Globus pallidus (tissue), 1 donor: ENCODE data around the gene ATG4C.

ENCODE experiments used
- DNase-seq: peaks from one replicate; pipeline ENCODE4 v3.0.0-alpha.2; 2015; ENCODE audit warnings: low spot score

Gene ATG4C

GRCh38 chr1:62840555-62840954 lies 56.6 kb downstream of the ATG4C start:
- DNase-seq, result no peak

DNA sequence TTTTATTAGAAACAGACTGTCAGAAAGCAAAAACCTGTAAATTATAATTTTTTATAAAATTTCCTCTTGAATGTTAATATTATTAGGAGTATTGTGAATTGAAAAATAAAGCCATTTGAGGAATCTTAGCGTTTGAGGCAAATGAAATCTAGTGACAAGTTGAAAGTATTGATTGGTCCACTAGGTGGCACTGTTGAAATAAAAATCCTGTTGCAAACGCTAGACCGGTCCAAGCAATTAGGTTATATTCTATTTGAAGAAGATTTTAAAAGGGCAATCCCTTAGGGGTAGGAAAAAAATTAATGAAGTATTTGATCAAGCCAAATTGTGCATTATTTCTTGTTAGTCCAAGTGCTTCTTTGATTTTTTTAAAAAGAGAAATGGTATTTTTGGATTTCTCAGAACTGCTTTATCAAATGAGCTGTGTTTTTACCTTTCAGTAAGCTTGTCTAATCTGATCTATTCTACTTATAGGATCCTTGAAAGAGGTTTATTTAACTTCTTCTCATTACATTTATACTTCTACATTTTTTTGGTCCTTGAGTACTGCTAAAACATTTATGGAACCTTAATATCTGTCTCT lies 57.7 kb downstream of the ATG4C start:
- peak; percentile 84 for DNase-seq

- DNase-seq, result no peak
Measured at GRCh38 chr1:62844030-62844429, 60.1 kb downstream of the ATG4C start.

DNA sequence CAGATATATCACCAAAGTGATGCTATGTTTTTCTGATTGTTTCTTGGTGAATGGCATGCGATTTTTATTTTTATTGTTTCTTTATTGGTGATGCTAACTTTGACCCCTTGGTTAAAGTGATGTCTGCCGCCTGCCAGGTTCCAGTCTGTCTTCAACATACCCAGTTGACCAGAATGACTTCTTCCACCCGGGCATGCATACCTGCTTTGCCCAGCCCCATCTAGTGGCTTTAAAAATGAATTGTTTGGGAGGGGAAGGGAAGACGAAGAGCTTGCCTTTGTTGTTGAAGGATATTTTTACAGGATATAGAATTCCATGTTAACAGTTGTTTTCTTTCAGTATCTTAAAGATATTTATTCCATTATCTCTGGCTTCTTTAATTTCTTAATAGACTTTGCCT lies 65.1 kb downstream of the ATG4C start:
- no peak for DNase-seq

- no peak for DNase-seq
Measured at GRCh38 chr1:62852253-62852652, 68.3 kb downstream of the ATG4C start.

- no peak for DNase-seq
Measured at GRCh38 chr1:62856960-62857359, 73.0 kb downstream of the ATG4C start.

GRCh38 chr1:62869217-62869754 lies 85.4 kb downstream of the ATG4C start:
- DNase-seq, result no peak

DNA sequence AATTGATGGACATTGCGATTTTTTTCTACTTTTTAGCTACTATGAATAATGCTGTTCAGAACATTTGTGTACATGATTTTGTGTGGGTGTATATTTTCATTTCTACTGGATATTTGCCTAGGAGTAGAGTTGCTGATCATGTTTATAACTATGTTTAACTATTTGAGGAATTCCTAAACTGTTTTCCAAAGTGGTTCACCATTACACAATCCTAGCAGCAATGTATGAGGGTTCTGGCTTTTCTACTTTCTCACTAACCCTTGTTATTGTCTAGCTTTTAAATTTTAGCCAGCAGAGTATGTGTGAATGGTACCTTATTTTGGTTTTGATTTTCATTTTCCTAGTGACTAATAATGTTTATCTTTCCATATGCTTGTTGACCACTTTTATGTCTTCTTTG lies 86.2 kb downstream of the ATG4C start:
- no peak for DNase-seq

DNA sequence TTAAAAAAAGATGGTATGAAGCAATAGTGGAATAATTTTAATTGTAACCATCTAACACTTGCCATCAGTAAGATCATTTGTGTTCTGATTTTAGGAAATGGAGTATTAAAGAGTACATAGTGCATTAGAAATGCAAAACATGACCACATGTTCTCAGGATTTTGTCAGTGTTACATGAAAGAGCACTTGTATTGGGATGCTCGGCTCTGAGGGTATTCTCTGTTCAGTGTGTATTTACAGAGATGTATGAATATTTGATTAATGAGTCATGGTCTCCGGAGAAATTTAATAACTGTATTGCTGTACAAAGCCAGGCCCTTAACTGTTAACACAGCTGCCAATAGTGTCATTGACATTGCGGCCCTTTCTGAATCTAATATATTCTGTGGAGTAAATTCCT lies 91.7 kb downstream of the ATG4C start:
- DNase-seq, result peak; percentile 47

- DNase-seq, result no peak
Measured at GRCh38 chr1:62876535-62876934, 92.6 kb downstream of the ATG4C start.

DNA sequence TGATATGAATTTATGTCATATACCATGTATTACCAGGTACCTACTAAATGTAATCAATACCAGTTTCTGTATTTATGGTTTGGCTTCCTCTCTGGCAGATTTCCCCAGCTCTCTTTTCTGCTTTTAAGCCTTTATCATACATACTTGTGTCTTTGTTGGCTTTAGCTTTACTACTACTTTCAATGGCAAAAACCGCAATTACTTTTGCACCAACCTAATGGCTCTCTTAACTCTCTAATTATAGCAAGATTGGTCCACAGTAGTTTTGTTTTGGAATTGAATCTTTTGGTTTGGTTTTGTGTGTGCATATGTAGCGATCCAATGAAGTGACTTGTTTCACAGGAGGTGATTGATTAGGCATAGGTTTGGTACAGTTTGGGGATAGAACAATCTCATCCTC lies 93.6 kb downstream of the ATG4C start:
- no peak for DNase-seq

- no peak for DNase-seq
Measured at GRCh38 chr1:62879962-62880361, 96.0 kb downstream of the ATG4C start.

GRCh38 chr1:62882201-62883104 lies 98.5 kb downstream of the ATG4C start:
- no peak for DNase-seq

DNA sequence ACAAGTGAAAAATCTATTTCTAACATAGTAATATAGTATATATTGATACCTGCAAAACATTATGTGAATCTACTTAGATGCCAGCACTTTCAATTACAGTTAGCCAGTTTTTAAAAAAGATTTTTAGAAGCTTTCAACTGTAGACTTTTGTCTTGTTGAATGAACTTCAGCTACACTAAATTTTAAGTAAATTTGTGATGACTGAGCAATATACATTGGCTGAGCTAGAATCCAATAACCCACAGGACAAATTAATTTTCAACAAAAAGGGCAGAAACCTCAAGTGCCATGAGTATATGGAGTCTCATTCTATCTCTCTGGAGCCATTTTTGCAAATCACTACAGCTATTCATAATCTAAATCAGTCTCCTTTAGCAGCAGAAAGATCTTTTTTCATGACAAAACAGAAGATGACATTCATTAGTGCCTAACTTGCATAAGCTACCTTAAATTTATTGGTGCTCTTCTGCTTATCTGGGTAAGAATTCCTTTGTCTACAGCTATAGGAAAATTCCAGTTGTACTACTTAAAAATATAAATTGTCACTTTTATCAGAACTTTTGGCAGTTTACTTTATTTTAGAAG lies 100.3 kb downstream of the ATG4C start:
- DNase-seq, result no peak

DNA sequence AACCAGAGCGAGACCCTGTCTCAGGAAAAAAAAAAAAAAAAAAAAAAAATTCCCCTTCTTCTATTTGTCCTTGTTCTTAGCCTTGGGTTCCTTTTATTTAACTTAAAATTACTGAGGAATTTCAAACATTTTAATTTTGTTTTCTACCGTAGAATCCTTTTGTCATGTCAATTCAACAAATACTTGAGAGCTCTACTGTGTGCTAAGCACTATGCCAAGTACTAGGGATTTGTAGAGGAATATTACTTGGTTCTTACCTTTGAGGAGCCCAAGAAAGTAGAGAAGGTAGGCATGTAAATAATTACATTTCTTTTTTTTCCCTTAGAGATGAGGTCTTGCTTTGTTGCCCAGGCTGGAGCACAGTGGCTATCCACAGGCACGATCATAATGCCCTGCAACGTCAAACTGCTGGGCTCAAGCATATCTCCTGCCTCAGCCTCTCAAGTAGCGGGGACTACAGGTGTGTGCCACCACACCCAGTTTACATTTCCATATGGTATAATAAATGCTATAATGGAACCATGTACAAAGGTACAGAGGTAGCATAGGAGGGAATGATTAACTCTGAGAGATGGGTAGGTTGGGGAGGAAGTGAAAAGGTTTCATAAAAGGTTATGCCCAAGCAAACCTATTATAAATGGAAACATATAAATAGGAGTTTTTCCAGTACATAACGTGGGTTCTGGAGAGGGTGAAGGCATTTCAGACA lies 104.0 kb downstream of the ATG4C start:
- no peak for DNase-seq

GRCh38 chr1:62891956-62892562 lies 108.1 kb downstream of the ATG4C start:
- DNase-seq, result peak; percentile 20

DNA sequence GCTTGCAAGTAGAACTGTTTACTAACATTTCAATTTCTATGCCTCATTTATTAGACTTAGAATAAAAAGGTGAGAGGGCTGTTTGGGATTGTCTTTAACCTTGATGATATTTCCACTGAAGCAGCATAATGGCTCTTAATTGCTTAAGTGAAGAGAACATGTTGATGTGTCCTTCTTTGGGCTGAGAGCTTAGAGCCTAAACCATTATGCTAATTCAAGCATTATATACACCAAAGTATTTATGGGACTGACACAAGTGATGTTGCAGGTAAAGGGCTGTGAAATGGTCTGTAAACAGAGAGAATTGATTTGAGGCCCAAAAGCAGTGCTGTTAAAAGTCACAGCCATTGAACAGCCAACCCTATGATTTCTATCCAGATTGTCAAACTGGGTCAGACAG lies 113.9 kb downstream of the ATG4C start:
- no peak for DNase-seq

GRCh38 chr1:62900566-62900965 lies 116.6 kb downstream of the ATG4C start:
- DNase-seq, result no peak

GRCh38 chr1:62901650-62902049 lies 117.7 kb downstream of the ATG4C start:
- DNase-seq, result no peak

DNA sequence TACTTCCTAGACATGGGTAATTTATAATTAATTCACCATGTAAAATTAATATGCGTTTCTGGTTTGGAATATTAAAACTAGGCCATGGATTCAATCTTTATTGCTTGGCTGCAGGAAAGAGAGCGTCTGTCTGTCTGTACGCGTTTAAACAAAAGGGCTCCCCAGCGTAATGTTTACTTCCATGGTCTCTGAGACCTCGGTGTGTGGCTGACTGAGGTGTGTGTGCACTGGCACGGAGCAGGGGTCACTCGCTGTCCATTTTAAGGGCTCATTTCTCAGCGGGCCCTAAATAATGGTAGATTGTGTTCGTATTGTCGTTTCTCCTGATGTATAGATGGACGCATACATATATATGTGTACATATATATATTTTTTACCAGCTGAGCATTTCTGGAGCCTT lies 119.6 kb downstream of the ATG4C start:
- no peak for DNase-seq

GRCh38 chr1:62903982-62904855 lies 120.3 kb downstream of the ATG4C start:
- DNase-seq, result no peak
